ENCODE measurements around the gene HS3ST6.
"Not testable (repeated sequence)": the region's sequence is repeated elsewhere in the genome, so short reads cannot be mapped to it uniquely, and the experiment has no call there.

The HS3ST6 gene

DNA sequence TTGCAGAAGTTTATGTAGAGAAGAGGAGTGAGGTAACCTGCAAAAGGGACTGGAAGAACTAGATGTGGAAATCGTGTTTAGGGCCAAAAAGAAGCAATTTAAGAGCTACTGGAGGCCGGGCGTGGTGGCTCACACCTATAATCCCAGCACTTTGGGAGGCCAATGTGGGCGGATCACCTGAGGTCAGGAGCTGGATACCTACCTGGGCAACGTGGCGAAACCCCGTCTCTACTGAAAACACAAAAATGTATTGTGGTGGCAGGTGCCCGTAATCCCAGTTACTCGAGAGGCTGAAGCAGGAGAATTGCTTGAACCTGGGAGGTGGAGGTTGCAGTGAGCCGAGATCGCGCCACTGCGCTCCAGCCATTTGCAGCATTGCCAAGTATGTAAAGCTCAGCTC lies 42.1 kb downstream of the HS3ST6 start:
- not testable (repeated sequence) for DNase-seq

DNA sequence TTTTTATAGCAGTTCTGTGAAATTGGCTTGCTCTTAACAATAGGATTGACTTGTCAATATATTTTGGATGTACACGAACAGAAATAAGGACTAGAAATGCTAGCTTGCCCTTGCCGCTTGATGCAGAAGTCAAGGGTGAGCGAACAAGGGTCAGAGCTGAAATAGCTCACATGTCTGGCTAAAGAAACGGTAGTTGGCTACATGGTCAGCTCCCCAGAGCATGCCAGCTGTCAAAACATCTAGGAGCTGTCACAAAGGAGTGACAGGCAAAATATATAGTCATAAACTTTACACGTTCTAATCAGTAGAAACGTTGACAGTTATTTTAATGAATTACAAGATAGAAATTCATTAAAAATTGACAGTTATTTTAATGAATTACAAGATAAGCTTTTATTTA lies 43.4 kb downstream of the HS3ST6 start:
- no peak for DNase-seq

DNA sequence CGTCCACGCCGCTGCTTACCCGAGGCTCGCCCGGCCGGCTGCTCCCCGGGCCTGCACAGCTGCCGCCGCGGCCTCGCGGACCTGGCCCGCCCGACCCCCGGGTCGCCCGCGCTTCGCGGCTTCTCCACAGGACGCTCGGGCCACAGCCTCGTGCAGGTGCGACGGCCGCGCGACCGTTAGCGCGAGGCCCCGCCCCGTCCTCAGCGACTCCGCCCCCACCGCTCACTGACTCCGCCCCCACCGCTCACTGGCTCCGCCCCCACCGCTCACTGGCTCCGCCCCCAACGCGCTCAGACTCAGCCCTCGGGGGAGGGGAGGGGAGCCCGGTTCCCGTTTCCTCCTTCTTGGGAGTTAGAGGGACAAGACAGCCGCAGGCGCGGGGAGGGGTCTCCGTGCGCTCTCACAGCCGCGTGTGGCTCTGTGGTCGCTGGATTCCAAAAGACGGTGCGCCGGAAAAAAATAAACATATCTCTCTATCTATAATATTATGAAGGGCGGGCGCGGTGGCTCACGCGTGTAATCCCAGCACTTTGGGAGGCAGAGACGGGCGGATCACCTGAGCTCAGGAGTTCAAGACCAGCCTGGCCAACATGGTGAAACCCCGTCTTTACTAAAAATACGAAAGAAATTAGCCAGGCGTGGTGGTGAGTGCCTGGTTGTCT lies 46.1 kb downstream of the HS3ST6 start, which contains the start of gene MEIOB:
Gene MEIOB (minus strand): TSS at position 191 of the 662 bp plus-strand sequence. CDS start 3,989 bp downstream, outside the sequence.
- peak; percentile 71 for DNase-seq

DNA sequence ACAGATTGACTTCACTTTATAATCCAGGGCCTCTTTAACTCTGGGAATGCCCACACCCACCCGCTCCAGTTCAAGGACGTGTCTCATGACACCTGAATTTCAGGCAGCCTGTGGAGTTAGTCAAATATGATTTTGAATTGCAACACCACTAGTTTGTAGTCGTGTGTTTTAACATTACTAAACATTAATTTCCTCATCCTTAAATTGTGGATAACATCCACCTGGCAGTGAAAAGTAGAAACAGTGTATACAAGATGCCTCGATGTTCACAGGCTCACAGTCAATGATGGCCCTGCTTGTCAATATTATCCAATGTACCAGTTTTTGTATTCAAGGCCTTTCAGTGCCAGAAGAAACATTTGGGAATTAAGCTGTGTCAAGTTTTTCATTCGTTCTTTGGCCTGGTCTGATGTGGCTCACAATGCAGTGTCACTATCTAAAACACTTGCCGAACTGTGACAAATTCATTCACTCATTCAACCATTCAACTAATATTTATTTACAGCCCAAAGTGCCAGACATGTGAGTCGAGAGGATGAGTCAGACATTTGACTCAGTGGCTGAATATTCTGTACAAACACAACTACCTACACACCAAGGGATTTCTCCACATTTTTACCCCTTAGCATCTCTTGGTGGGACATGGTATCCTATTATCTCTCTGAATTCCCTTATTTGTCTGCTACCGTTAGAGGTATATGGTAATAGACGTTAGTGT lies 47.7 kb downstream of the HS3ST6 start:
- DNase-seq = no peak

DNA sequence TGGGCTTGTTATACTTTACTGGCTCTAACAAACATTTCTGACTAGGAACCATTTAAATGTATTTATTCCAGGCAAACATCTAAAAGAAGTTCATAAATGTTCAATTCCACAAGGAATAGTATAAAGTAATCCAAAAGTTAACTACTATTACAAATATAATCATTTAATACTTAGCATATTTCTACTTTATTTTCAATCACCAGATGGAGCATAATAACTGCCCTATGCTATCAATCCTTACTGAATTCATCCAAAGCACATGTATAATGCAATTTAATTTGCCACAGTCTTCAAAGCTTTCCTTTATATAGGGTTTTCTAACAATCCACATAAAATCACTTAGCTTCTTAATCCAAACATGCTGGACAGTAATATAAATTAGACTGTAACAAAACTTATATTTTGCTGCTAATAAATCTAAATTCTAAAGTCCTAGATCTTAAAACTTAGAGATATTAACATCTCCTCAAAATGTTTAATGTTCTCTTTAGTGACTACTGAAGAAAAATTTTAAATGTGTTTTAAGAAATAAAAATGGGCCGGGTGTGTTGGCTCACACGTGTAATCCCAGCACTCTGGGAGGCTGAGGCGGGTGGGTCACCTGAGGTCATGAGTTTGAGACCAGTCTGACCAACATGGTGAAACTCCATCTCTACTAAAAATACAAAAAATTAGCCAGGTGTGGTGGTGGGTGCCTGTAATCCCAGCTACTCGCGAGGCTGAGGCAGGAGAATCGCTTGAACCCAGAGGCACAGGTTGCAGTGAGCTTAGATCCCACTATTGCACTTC lies 52.1 kb downstream of the HS3ST6 start:
- DNase-seq = no peak

DNA sequence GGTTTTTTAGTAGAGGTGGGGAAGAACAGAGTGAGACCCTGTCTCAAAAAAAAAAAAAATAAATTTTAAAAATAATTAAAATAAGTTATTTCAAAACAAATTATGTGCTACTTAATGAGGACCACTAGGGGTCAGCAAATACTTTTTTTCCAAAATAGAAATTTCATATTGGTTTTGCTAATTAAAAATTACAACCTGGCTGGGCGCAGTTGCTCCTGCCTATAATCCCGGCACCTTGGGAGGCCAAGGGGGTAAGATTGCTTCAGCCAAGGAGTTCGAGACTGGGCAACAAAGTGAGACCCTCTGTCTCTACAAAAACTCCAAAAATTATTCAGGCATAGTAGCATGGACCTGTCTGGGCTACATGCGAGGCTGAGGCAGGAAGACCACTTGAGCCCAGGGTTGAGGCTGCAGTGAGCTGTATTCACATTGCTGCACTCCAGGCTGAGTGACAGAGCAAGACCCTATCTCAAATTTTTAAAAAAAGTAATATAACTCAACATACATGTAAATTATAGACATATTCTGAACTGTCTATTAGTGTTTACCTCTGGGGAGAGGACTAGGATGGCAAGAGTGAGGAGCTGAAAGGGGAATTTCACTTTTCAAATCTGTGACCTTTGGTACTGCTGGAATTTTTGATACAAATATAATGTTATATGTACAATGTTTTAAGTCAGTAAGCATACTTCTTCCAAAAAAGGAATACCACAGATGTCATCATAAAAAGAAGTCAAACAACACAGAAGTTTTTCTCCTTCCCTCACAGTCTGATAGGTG lies 54.3 kb downstream of the HS3ST6 start:
- no peak for DNase-seq

DNA sequence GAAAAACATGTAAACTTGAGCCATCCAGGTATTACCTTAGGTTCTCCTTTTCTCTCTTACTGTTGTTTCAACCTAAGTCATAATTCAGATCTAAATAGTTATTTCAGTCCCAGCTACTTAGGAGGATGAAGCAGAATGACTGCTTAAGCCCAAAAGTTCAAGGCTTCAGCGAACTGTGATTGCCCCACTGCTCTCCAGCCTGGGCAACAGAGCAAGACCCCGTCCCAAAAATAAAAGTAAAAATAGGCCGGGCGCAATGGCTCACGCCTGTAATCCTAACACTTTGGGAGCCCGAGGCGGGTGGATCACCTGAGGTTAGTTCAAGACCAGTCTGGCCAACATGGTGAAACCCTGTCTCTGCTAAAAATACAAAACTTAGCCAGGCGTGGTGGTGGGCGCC lies 55.8 kb downstream of the HS3ST6 start:
- DNase-seq = no peak

DNA sequence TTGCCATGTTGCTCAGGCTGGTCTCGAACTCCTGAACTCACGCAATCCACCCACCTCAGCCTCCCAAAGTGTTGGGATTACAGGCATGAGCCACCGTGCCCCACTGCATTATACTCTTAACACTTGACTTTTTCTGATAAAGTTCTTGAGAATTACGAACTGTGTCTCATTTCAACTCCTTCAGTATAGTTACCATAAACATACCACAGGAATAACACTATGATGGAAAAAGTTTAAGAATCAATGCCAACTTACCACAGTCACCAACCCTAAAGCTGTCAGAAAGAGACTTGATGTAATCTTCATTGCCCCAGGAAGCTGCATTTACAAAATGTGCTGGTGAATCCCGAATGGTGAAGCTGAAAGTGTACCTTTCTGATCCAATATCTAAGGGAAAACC lies 56.5 kb downstream of the HS3ST6 start:
- DNase-seq = no peak

Measured in stimulated activated CD8-positive, alpha-beta memory T cell treated with anti-CD3 and anti-CD28 coated beads, Interleukin-4, amount 100 ng/mL, for 48 hours (primary cell).